OCI-LY7 (cell line): Measurements from ENCODE around the gene RHOG. TPM values are rescaled to one million over a fixed set of nuclear protein-coding genes. Genes with fewer than 3 reads are reported as not detected.

Experiments
- BruUV-seq: library from RNA; stranded (reverse); fragments of 400-500 nt; replicated peaks from 2 replicates; lab custom pipeline; 2021; lab: Mats Ljungman, UMichigan
- CTCF ChIA-PET: fragments of 300-600 bp; sonication (Branson Sonifier 250); formaldehyde crosslinking; loops from one replicate; lab custom pipeline; 2022; ENCODE audit warnings: antibody characterized with exemption; ENCODE audit not compliant: unreplicated experiment; lab: Charles Lee
- POLR2A ChIA-PET: fragments of 300-600 bp; sonication (Branson Sonifier 250); formaldehyde crosslinking; loops from one replicate; lab custom pipeline; 2022; ENCODE audit warnings: antibody characterized with exemption; lab: Charles Lee
- DNase-seq: peaks from one replicate; pipeline ENCODE4 v3.0.0-alpha.2; 2015; ENCODE audit warnings: low spot score
- H2AFZ ChIP-seq: fragments of 200-600 bp; sonication (generic), shearing (Covaris generic); 2 replicates; pipeline ENCODE4 v1.6.1; 2014; ENCODE audit warnings: mild to moderate bottlenecking, antibody characterized with exemption, low read length, moderate library complexity
- H3K27ac ChIP-seq: fragments of 200-600 bp; sonication (generic); 2 replicates; pipeline ENCODE4 v1.5.1; 2014; ENCODE audit warnings: mixed run types, low read depth, mild to moderate bottlenecking, moderate library complexity, low read length, inconsistent platforms; ENCODE audit not compliant: poor library complexity, severe bottlenecking
- H3K36me3 ChIP-seq: fragments of 200-600 bp; sonication (generic); 2 replicates; pipeline ENCODE4 v1.6.1; 2014; ENCODE audit warnings: mild to moderate bottlenecking, antibody characterized with exemption, low read length, moderate library complexity, mixed read lengths; ENCODE audit not compliant: insufficient read depth
- H3K4me1 ChIP-seq: fragments of 200-600 bp; sonication (generic); 2 replicates; pipeline ENCODE4 v1.5.1; 2014; ENCODE audit warnings: mild to moderate bottlenecking, low read length; ENCODE audit not compliant: insufficient read depth, poor library complexity, severe bottlenecking
- H3K4me2 ChIP-seq: fragments of 200-600 bp; sonication (generic); 2 replicates; pipeline ENCODE4 v1.6.1; 2014; ENCODE audit warnings: mild to moderate bottlenecking, low read length
- H3K4me3 ChIP-seq: fragments of 200-600 bp; sonication (generic); 2 replicates; pipeline ENCODE4 v1.5.1; 2014; ENCODE audit warnings: mild to moderate bottlenecking, low read depth, low read length; ENCODE audit not compliant: poor library complexity, severe bottlenecking
- H3K79me2 ChIP-seq: fragments of 200-600 bp; sonication (generic); 2 replicates; pipeline ENCODE4 v1.6.1; 2016; ENCODE audit warnings: low read depth, mild to moderate bottlenecking, low read length, moderate library complexity, mixed read lengths; ENCODE audit not compliant: insufficient read depth
- H3K9me2 ChIP-seq: fragments of 200-600 bp; sonication (generic); 2 replicates; pipeline ENCODE4 v1.6.1; 2016; ENCODE audit warnings: mild to moderate bottlenecking, low read length, mixed read lengths; ENCODE audit not compliant: insufficient read depth
- H3K9me3 ChIP-seq: fragments of 200-600 bp; sonication (generic); 2 replicates; pipeline ENCODE4 v1.6.1; 2014; ENCODE audit warnings: mild to moderate bottlenecking, mixed run types, low read length, mixed read lengths
- H4K20me1 ChIP-seq: fragments of 200-600 bp; sonication (generic); 2 replicates; pipeline ENCODE4 v1.6.1; 2014; ENCODE audit warnings: mild to moderate bottlenecking, antibody characterized with exemption, low read length, moderate library complexity, mixed read lengths; ENCODE audit not compliant: insufficient read depth
- CTCF ChIP-seq: fragments of 200-600 bp; sonication (generic); conservative IDR thresholded peaks from 2 replicates; pipeline ENCODE4 v1.5.1; 2014; ENCODE audit warnings: mild to moderate bottlenecking, antibody characterized with exemption, low read length, moderate library complexity, mixed read lengths
- EZH2phosphoT487 ChIP-seq: fragments of 200-600 bp; sonication (generic); IDR thresholded peaks from 2 replicates; pipeline ENCODE4 v1.6.1; 2018; ENCODE audit warnings: low read depth, borderline replicate concordance, mild to moderate bottlenecking, mixed run types, antibody characterized with exemption, low read length, moderate library complexity, mixed read lengths
- intact Hi-C: fragments of 100-400 bp; cut with micrococcal nuclease; formaldehyde crosslinking; loops from one replicate; pipeline ENCODE4 v1.10.0; 2022; ENCODE audit not compliant: unreplicated experiment
- total RNA-seq, 2 experiments: library from RNA; depleted of rRNA in 1 of 2; stranded (reverse); fragments of >200 nt in 1 of 2; shearing (Covaris generic) in 1 of 2; gene quantifications; 2 replicates each; pipeline ENCODE4 v1.2.3, GENCODE V29; 2014 to 2022

Gene RHOG
- total RNA-seq, 2 experiments from 2014 or later = 26.2 to 57.8 TPM

GRCh38 chr11:3859373-3859881, 18.7 kb upstream of the RHOG start:
- ChIA-PET POLR2A (interaction anchor here (0.6 to 2.6 kb wide), 13 partner anchors 9 to 213 kb away, joined by 3 to 15 read pairs (median 6); partner anchors contain the start of gene RHOG), CTCF (interaction anchor here (1.2 to 1.9 kb wide), 3 partner anchors 12 to 236 kb away, joined by 3 to 4 read pairs (median 4); no protein-coding TSS in a partner anchor)
- Histone ChIP-seq H2AFZ (peak overlapping the region; percentile 2; the same call in 1 of the 2 replicates), H3K4me2 (peak overlapping the region; percentile 96), H3K9me3 (no peaks in the 10 kb centered on the region), H3K4me3 (peak overlapping the region; percentile 81), H3K27ac (peak overlapping the region; percentile 62), H3K79me2 (peaks cover 82% of the 10 kb centered on the region), H3K9me2 (no peaks in the 10 kb centered on the region), H3K4me1 (peaks cover 72% of the 10 kb centered on the region), H4K20me1 (no peaks in the 10 kb centered on the region), H3K36me3 (no peaks in the 10 kb centered on the region; the same call in 1 of the 2 replicates)
- TF ChIP-seq CTCF (no peak), EZH2phosphoT487 (no peak)
- intact Hi-C loops = loop anchor here (10.0 kb wide), 1 partner anchor 125 kb away; no protein-coding TSS in a partner anchor
- no TSS peak for BruUV-seq
- DNase-seq = peak; percentile 76

- Histone ChIP-seq H3K9me2 (no peaks in the 10 kb centered on the region), H3K79me2 (peaks cover 69% of the 10 kb centered on the region), H3K4me1 (peaks cover 82% of the 10 kb centered on the region), H3K4me3 (peak overlapping the region; percentile 81), H3K36me3 (no peaks in the 10 kb centered on the region; the same call in 1 of the 2 replicates), H3K9me3 (no peaks in the 10 kb centered on the region), H3K27ac (peak overlapping the region; percentile 62), H3K4me2 (peak overlapping the region; percentile 96), H4K20me1 (no peaks in the 10 kb centered on the region), H2AFZ (no peak overlapping the region)
- POLR2A ChIA-PET = interaction anchor here (0.7 to 2.6 kb wide), 6 partner anchors 11 to 90 kb away, joined by 3 to 9 read pairs (median 4); no protein-coding TSS in a partner anchor
- DNase-seq = no peak
- intact Hi-C loops = loop anchor here (10.0 kb wide), 1 partner anchor 127 kb away; no protein-coding TSS in a partner anchor
- TF ChIP-seq CTCF = no peak
- no peak for TF ChIP-seq EZH2phosphoT487
- no TSS peak for BruUV-seq
- CTCF ChIA-PET = interaction anchor here (0.5 to 1.2 kb wide), 3 partner anchors 17 to 44 kb away, joined by 3 to 13 read pairs (median 3); partner anchors contain the start of gene RHOG
Measured at GRCh38 chr11:3857628-3858027, 16.9 kb upstream of the RHOG start.
